Activated CD4-positive, alpha-beta T cell treated with anti-CD3 and anti-CD28 coated beads for 48 hours (primary cell): Measurements from ENCODE around the gene ESD.
"Not testable (repeated sequence)": the region's sequence is repeated elsewhere in the genome, so short reads cannot be mapped to it uniquely, and the experiment has no call there.

Experiments used
- DNase-seq: peaks from one replicate; pipeline ENCODE4 v3.0.0-alpha.2; 2020

The ESD gene

GRCh38 chr13:46783504-46783903 is 13.5 kb downstream of the ESD start:
- no peak for DNase-seq

- DNase-seq = no peak
Observed at GRCh38 chr13:46782691-46783090, 14.3 kb downstream of the ESD start.

- DNase-seq = no peak
Observed at GRCh38 chr13:46782066-46782465, 14.9 kb downstream of the ESD start.

GRCh38 chr13:46778890-46779289 is 18.1 kb downstream of the ESD start:
- DNase-seq = no peak

DNA sequence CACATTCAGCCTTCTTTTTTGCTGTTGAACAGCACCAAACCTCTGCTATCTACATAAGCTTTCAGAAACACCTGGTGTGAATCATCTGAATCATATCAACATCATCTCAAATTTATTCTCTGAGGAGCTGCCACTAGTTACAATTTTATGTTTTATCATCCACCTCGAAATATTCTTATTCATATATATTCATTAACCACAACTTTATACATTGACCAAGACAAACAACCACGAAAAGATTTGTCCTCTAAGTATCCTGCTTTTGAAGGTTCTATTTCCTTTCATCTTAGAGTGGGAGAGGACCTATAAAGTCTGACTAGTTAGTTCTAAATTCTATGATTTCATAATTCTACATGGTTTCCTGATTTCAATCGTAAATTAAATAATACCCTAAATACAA is 18.9 kb downstream of the ESD start:
- no peak for DNase-seq

GRCh38 chr13:46775385-46776107 is 21.4 kb downstream of the ESD start:
- DNase-seq = no peak

- DNase-seq = no peak
Observed at GRCh38 chr13:46773541-46773940, 23.4 kb downstream of the ESD start.

GRCh38 chr13:46771693-46772092 is 25.3 kb downstream of the ESD start:
- no peak for DNase-seq

- not testable (repeated sequence) for DNase-seq
Observed at GRCh38 chr13:46769925-46770324, 27.0 kb downstream of the ESD start.

DNA sequence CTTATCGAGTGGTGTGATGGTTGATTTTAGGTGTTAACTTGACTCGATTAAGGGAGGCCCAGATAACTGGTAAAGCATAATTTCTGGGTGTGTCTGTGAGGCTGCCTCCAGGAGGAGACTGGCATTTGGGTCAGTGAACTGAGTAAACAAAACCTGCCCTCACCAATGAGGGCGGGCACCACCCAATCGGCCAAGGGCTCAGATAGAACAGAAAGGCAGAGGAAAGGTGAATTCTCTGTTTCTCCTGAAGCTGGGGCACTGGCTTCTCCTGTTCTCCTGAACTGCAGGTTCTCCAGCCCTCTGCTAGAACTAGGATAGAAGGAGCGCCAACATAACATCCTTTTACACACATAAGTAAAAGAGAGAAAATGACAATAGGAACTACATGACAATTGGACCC is 35.1 kb downstream of the ESD start:
- no peak for DNase-seq

DNA sequence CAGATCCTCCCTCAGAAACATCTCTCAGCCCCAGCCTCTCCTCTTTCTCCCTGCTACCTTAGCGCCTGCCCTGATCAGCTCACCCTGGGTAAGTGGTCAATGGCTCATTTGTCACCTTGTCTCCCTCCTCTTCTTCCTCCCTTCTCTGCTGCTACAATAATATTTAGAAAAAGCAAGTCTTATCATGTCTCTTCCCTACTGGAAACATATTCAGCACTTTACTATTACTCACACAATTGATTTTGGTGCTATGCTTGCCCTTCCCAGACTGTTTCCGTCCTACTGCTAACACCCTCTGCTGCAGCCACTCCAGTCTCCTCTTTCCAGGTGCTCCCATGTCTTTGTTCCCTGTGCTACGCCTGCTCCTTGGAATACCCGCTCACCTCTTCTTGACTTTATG is 35.8 kb downstream of the ESD start:
- DNase-seq = no peak

- DNase-seq = no peak
Observed at GRCh38 chr13:46759846-46760245, 37.1 kb downstream of the ESD start.

DNA sequence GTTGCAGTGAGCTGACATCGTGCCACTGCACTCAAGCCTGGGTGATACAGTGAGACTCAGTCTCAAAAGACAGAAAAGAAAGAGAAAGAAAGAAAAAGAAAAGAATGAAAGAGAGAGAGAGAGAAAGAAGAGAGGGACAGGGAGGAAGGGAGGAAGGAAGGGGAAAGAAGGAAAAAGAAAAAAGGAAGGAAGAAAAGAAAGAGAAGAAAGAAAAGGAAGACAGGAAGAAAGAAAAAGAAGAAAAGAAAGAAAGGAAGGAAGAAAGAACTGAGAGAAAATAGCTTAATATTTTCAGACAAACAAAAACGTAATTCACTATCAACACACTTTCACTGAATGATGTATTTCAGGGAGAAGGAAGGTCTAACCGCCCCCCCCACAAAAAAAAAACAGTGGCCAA is 39.3 kb downstream of the ESD start:
- no peak for DNase-seq

- DNase-seq = no peak
Observed at GRCh38 chr13:46756977-46757376, 40.0 kb downstream of the ESD start.

DNA sequence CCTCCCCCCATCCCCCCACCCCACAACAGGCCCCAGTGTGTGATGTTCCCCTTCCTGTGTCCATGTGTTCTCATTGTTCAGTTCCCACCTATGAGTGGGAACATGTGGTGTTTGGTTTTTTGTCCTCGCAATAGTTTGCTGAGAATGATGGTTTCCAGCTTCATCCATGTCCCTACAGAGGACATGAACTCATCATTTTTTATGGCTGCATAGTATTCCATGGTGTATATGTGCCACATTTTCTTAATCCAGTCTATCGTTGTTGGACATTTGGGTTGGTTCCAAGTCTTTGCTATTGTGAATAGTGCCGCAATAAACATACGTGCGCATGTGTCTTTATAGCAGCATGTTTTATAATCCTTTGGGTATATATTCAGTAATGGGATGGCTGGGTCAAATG is 41.5 kb downstream of the ESD start:
- not testable (repeated sequence) for DNase-seq

DNA sequence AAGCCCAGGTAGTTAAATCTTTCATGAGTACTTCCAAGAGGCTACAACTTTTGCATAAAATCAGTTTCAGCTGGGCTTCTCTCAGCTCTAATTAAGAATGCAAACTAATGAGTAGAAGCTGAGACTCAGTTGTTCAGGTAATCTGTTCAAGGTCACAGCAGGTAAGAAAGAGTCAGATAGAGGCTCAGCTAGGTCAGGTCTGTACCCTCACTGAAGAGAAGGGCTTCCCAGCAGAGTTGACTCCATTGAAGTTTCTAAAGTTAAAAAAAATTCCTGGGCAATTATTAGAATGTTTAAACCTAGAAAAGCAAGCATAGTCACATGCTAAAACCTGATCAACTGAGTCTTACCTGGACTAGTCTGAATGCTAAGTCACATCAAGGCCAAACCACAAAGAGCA is 42.1 kb downstream of the ESD start:
- DNase-seq = no peak

GRCh38 chr13:46753917-46754316 is 43.0 kb downstream of the ESD start:
- DNase-seq = no peak

DNA sequence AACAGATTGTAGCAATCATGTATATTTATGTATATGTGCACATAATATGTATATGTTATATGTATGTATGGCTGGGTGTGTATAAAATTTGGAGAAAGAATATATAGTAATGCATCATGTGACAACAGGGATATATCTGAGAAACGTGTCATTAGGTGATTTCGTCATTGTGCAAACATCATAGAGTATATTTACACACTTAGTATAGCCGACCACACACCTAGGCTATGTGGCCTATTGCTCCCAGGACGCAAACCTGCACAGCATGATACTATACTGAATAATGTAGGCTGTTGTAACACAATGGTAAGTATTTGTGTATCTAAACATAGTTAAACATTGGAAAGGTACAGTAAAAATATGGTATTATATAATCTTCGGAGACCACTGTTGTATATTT is 43.8 kb downstream of the ESD start:
- no peak for DNase-seq

- peak; percentile 63 for DNase-seq
Observed at GRCh38 chr13:46751811-46752635, 44.9 kb downstream of the ESD start.

DNA sequence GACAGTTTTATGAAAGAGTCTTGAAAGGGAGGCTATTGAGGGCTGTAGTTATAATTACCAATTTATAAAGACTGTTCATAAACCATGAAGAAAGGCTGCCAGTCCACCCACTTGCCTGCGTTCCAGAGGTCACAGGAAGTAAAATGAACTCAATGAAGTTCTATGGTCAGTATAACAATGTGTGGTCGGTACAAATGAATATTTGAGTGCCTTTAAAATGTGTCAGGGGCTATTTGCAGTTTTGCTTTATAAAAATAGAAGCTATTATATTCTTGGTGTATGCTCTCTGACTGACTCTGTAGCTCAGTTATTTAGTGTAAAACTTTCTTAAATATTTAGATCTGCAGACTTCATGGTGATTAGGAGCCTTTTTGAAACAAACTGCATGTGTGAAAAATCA is 47.0 kb downstream of the ESD start:
- DNase-seq = no peak

GRCh38 chr13:46748300-46748699 is 48.7 kb downstream of the ESD start:
- DNase-seq = no peak

DNA sequence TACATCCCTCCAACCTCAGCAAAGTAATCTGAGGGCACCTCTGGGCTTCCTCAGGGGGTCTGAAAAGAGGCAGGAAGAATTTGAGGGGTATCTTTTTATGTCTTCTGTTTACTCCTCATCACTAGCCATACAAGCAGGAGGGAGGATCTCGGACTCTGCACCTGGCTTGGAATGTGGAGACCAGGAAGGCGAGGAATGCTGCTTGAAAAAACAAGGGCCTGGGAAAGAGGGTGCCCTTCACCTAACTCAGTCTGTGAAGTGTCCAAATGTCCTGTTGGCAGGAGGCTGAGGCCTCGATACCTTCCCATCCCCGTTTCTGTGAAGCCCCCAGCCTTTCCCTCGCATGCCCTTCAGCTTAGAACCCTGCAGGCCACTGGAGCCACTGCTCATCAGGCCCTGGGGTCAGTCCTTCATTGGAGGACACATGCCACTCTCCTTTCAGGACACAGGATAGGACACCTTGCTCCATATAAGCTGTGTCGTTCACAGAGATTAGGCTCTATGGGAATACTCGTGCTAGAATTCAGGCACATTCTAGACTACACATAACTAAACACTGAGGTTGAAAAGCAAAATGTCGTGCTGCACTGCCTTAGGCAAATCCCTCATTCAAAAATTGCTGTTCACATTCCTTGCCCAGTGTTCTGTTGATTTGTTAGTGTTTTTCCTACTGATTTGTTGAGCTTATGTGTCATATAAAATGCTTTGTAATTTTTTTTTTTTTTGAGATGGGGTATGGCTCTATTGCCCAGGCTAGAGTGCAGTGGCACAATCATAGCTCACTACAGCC is 49.7 kb downstream of the ESD start:
- DNase-seq = no peak

DNA sequence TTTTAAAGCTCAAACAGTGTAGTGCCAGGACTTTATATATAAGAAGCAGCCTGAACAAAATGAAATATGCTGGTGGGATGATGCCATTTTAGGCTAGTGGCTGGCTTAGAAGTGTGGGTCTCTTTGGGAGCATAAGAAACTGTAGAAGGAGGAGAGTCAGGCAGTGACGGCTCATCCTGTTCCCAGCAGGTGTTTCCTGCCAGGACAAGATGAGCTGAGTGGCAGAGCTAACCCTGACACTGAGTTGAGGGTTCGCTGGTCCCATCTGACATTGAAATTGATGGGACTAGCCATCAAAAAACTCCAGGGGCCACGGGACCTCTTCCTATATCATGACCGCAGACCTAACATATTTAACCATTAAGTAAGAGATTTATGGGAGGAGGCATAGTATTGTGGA is 51.3 kb downstream of the ESD start:
- no peak for DNase-seq

DNA sequence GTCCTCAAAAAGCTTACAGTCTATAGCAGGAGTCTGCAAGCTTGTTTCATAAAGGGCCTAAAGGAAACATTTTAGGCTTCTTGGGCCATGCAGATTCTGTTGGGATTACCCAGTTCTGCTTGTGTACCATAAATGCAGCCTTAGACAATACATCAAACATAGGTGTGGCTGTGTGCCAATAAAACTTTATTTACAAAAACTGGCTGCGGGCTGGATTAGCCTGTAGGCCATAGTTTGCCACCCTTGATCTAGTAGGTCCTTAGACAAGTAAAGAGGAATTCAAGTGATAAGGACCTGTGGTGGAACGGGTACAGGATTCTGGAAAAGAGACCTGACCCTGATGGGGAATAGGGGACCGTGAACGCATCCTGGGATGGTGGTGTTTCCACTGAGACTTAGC is 51.9 kb downstream of the ESD start:
- DNase-seq = no peak
